Endothelial cell of umbilical vein (primary cell): ENCODE results near the gene CLEC20A. TPM values are rescaled to one million over a fixed set of nuclear protein-coding genes. Genes with fewer than 3 reads are reported as not detected.

Experiments used
- BruUV-seq: library from RNA; stranded (reverse); fragments of 400-500 nt; replicated peaks from 2 replicates; lab custom pipeline; 2021; lab: Mats Ljungman, UMichigan
- CTCF ChIA-PET: fragments of 300-600, 350-600 bp; sonication (Branson Sonifier 250); formaldehyde crosslinking; loops from one replicate; lab custom pipeline; 2021; ENCODE audit warnings: antibody characterized with exemption, inconsistent platforms; lab: Charles Lee
- POLR2A ChIA-PET: fragments of 300-600, 350-600 bp; sonication (Branson Sonifier 250); formaldehyde crosslinking; loops from one replicate; lab custom pipeline; 2021; ENCODE audit warnings: antibody characterized with exemption, inconsistent platforms; lab: Charles Lee
- DNase-seq: peaks from one replicate; pipeline ENCODE4 v3.0.0-alpha.2; 2011; ENCODE audit warnings: low read depth, low spot score
- FAIRE-seq: peaks from 2 replicates; lab custom pipeline; 2011; peaks lifted over from hg19 to GRCh38; lab: Jason Lieb, UNC
- H2AFZ ChIP-seq: 2 replicates; pipeline ENCODE4 v1.6.0; 2012; ENCODE audit warnings: low read depth, low read length, control low read depth, inconsistent platforms
- H3K27ac ChIP-seq: 2 replicates; pipeline ENCODE4 v1.5.1; 2011; ENCODE audit warnings: low read depth, mild to moderate bottlenecking, control low read depth, low read length, moderate library complexity; ENCODE audit not compliant: insufficient read depth
- H3K27me3 ChIP-seq, 2 experiments: 2 replicates each; pipeline versions ENCODE4 v1.6.0 to v1.6.1; 2011; ENCODE audit warnings: low read length in 2 of 2, mixed read lengths in 1 of 2; ENCODE audit not compliant: control insufficient read depth in 2 of 2, insufficient read depth in 2 of 2
- H3K36me3 ChIP-seq, 2 experiments: 2 replicates in 1 of 2; 3 replicates in 1 of 2; pipeline ENCODE4 v1.5.1; 2011; ENCODE audit warnings: low read length in 2 of 2, mild to moderate bottlenecking in 1 of 2, moderate library complexity in 1 of 2; ENCODE audit not compliant: control insufficient read depth in 2 of 2, insufficient read depth in 2 of 2; ENCODE audit errors: extremely low read depth in 1 of 2
- H3K4me1 ChIP-seq: 3 replicates; pipeline ENCODE4 v1.5.1; 2011; ENCODE audit warnings: mild to moderate bottlenecking, low read length; ENCODE audit not compliant: control insufficient read depth, insufficient read depth; ENCODE audit errors: extremely low read depth
- H3K4me2 ChIP-seq: 2 replicates; pipeline ENCODE4 v1.6.1; 2011; ENCODE audit warnings: low read length, control low read depth, mixed read lengths; ENCODE audit not compliant: insufficient read depth
- H3K4me3 ChIP-seq, 3 experiments: fragments of 200-600 bp in 1 of 3; sonication (generic), shearing (Covaris generic) in 1 of 3; replicated peaks in 1 of 3; 2 replicates each; pipeline ENCODE4 v1.5.1; 2011 to 2016; ENCODE audit warnings: control low read depth in 3 of 3, low read length in 3 of 3, mild to moderate bottlenecking in 2 of 3, inconsistent platforms in 1 of 3, low read depth in 1 of 3, moderate library complexity in 1 of 3; ENCODE audit not compliant: insufficient read depth in 1 of 3
- H3K79me2 ChIP-seq: 2 replicates; pipeline ENCODE4 v1.6.0; 2012; ENCODE audit warnings: low read length, inconsistent platforms; ENCODE audit not compliant: control insufficient read depth, insufficient read depth
- H3K9ac ChIP-seq: replicated peaks from 2 replicates; pipeline ENCODE3; 2011; ENCODE audit warnings: low read length, control low read depth; ENCODE audit not compliant: insufficient read depth; ENCODE audit errors: extremely low read depth
- H3K9me1 ChIP-seq: replicated peaks from 3 replicates; pipeline ENCODE4 v1.6.0; 2011; ENCODE audit warnings: mild to moderate bottlenecking, low read length; ENCODE audit not compliant: control insufficient read depth, insufficient read depth; ENCODE audit errors: extremely low read depth
- H3K9me3 ChIP-seq: replicated peaks from 2 replicates; pipeline ENCODE4 v1.5.1; 2012; ENCODE audit warnings: low read length, inconsistent platforms; ENCODE audit not compliant: control insufficient read depth, insufficient read depth
- H4K20me1 ChIP-seq: replicated peaks from 2 replicates; pipeline ENCODE3; 2011; ENCODE audit warnings: mild to moderate bottlenecking, low read length; ENCODE audit not compliant: control insufficient read depth, insufficient read depth; ENCODE audit errors: extremely low read depth
- CTCF ChIP-seq, 2 donors: IDR thresholded peaks; 1 replicate in 1 of 2; 2 replicates in 1 of 2; pipeline ENCODE4 v1.5.1; 2011; ENCODE audit warnings: low read length in 2 of 2, mild to moderate bottlenecking in 2 of 2, moderate library complexity in 2 of 2, control low read depth in 1 of 2, inconsistent platforms in 1 of 2, low read depth in 1 of 2; ENCODE audit not compliant: insufficient read depth in 1 of 2; ENCODE audit errors: extremely low read depth in 1 of 2
- EZH2 ChIP-seq: IDR thresholded peaks from 2 replicates; pipeline ENCODE4 v1.6.1; 2012; ENCODE audit warnings: borderline replicate concordance, low read depth, mild to moderate bottlenecking, moderate library complexity, low read length, inconsistent platforms; ENCODE audit not compliant: severe bottlenecking
- FOS ChIP-seq: IDR thresholded peaks from 2 replicates; pipeline ENCODE4 v1.6.1; 2011; ENCODE audit warnings: mild to moderate bottlenecking, low read length, moderate library complexity, borderline replicate concordance; ENCODE audit not compliant: insufficient read depth
- GATA2 ChIP-seq: IDR thresholded peaks from 2 replicates; pipeline ENCODE4 v1.7.0; 2011; ENCODE audit warnings: low read depth, mild to moderate bottlenecking, moderate library complexity, mixed read lengths, low read length; ENCODE audit not compliant: insufficient read length, insufficient read depth
- JUN ChIP-seq: IDR thresholded peaks from 2 replicates; pipeline ENCODE4 v1.6.1; 2011; ENCODE audit warnings: borderline replicate concordance, low read depth; ENCODE audit not compliant: insufficient read length, insufficient read depth
- MAX ChIP-seq: IDR thresholded peaks from 2 replicates; pipeline ENCODE4 v1.6.1; 2011; ENCODE audit not compliant: insufficient read depth, insufficient read length
- MYC ChIP-seq: IDR thresholded peaks from one replicate; pipeline ENCODE4 v1.6.1; 2011; ENCODE audit warnings: mild to moderate bottlenecking, low read depth, low read length
- POLR2A ChIP-seq: IDR thresholded peaks from 2 replicates; pipeline ENCODE4 v1.6.1; 2012; ENCODE audit warnings: low read depth, mild to moderate bottlenecking, control low read depth, low read length
- POLR2AphosphoS5 ChIP-seq: IDR thresholded peaks from 2 replicates; pipeline ENCODE4 v1.6.1; 2012; ENCODE audit warnings: low read depth, mild to moderate bottlenecking, control low read depth, low read length, moderate library complexity; ENCODE audit not compliant: insufficient read depth
- dilution Hi-C: fragments of 300-500 bp; cut with MboI; formaldehyde crosslinking; loops from one replicate; pipeline ENCODE4 v1.15.0; 2019; ENCODE audit warnings: low sequenced_read_pairs; ENCODE audit not compliant: extremely low pct_ligation_motif_present
- intact Hi-C: fragments of 100-400 bp; cut with micrococcal nuclease; formaldehyde crosslinking; loops from one replicate; pipeline ENCODE4 v1.10.0; 2022
- polyA plus RNA-seq, 4 experiments: library from polyadenylated mRNA; depleted of rRNA in 3 of 4; stranded (reverse) in 3 of 4; unstranded in 1 of 4; fragments of >200 nt; gene quantifications; 2 replicates each; pipeline versions ENCODE4 v1.2.1 to v1.2.3, GENCODE V29; 2011 to 2012; ENCODE audit warnings: missing spikeins in 1 of 4
- total RNA-seq: library from RNA; stranded (reverse); gene quantifications from 2 replicates; pipeline ENCODE4 v1.2.3, GENCODE V29; 2021

CLEC20A gene
- total and polyA plus RNA-seq, 2 donors (not counting 3 experiments of a cell fraction or from before 2014, with no cell fraction given), result not detected

- FAIRE-seq (no peak), DNase-seq (no peak)
- no peaks in the 10 kb centered on the region for H3K79me2 ChIP-seq
- intact Hi-C loops, result no loop called here
- no peaks in the 10 kb centered on the region for H3K9me1 ChIP-seq
- no peak overlapping the region for H3K9ac ChIP-seq
- H4K20me1 ChIP-seq, result no peaks in the 10 kb centered on the region
- no peak overlapping the region for H3K4me3 ChIP-seq
- ChIA-PET CTCF (interaction anchor here (1.7 to 10.7 kb wide), 3 partner anchors 8 to 209 kb away, joined by 6 to 325 read pairs (median 12); no protein-coding TSS in a partner anchor), POLR2A (no interaction called here)
- H3K4me2 ChIP-seq, result no peak overlapping the region
- BruUV-seq, result no TSS peak
- H3K36me3 ChIP-seq, result no peaks in the 10 kb centered on the region
- H3K4me1 ChIP-seq, result peaks cover 11% of the 10 kb centered on the region
- dilution Hi-C loops, result no loop called here
- no peak overlapping the region for H3K27ac ChIP-seq
- no peak for TF ChIP-seq GATA2
- no peak for TF ChIP-seq FOS
- TF ChIP-seq JUN, result no peak
- no peak for TF ChIP-seq MAX
- no peak for TF ChIP-seq POLR2A
- TF ChIP-seq POLR2AphosphoS5, result no peak
- no peak for TF ChIP-seq MYC
- TF ChIP-seq CTCF (IDR thresholded peaks at IDR 0.05; ENCODE audit: extremely low read depth in 1 of 2, insufficient read depth in 1 of 2, low read depth in 1 of 2, low read length in 2 of 2), result no peak
- no peak for TF ChIP-seq EZH2
- no peaks in the 10 kb centered on the region for H3K9me3 ChIP-seq
- H3K27me3 ChIP-seq, result no peaks in the 10 kb centered on the region
- no peak overlapping the region for H2AFZ ChIP-seq
Measured at GRCh38 chr1:178544531-178544930, 47.8 kb upstream of the CLEC20A start.
